K562 (cell line): ENCODE data around the gene TMEM61. TPM values are rescaled to one million over a fixed set of nuclear protein-coding genes. Genes with fewer than 3 reads are reported as not detected.
A peak's percentile ranks its signal among the peaks of the same experiment; 100 is the strongest.

Experiments used
- BCOR ChIP-seq: fragments of 450-650 bp; IDR thresholded peaks from 2 replicates; pipeline ENCODE4 v1.6.1; 2016
- DMBX1 ChIP-seq: fragments of 250-450 bp; sonication (Bioruptor Pico); IDR thresholded peaks from 2 replicates; pipeline ENCODE4 v1.8.0; 2022; ENCODE audit warnings: inconsistent platforms, mild to moderate bottlenecking, moderate library complexity, borderline replicate concordance
- FOSL1 ChIP-seq: fragments of 200-800 bp; sonication (Bioruptor generic); conservative IDR thresholded peaks from 2 replicates; pipeline ENCODE4 v1.6.1; 2016; ENCODE audit warnings: missing genetic modification characterization, missing compliant biosample characterization
- HDAC2 ChIP-seq: fragments of 450-650 bp; IDR thresholded peaks from 2 replicates; pipeline ENCODE4 v1.6.1; 2016; ENCODE audit warnings: mild to moderate bottlenecking
- MAZ ChIP-seq, 2 experiments: fragments of 450-650 bp in 1 of 2; sonication (generic) in 1 of 2; formaldehyde crosslinking; IDR thresholded peaks in 1 of 2; conservative IDR thresholded peaks in 1 of 2; 2 replicates each; pipeline versions ENCODE4 v1.4.0 to v1.5.0; 2020; ENCODE audit warnings: mild to moderate bottlenecking in 1 of 2, missing genetic modification reagents in 1 of 2
- MCM5 ChIP-seq: fragments of 450-650 bp; IDR thresholded peaks from 2 replicates; pipeline ENCODE4 v1.6.1; 2016; ENCODE audit warnings: low read depth
- MTA3 ChIP-seq: fragments of 450-650 bp; formaldehyde crosslinking; IDR thresholded peaks from 2 replicates; pipeline ENCODE4 v1.6.1; 2017; ENCODE audit warnings: mild to moderate bottlenecking, borderline replicate concordance
- NR2C1 ChIP-seq, 2 experiments: fragments of 450-650 bp; IDR thresholded peaks; 2 replicates each; pipeline ENCODE4 v1.6.1; 2017; ENCODE audit warnings: mild to moderate bottlenecking in 2 of 2, antibody characterized with exemption in 1 of 2, inconsistent platforms in 1 of 2, missing compliant biosample characterization in 1 of 2, missing genetic modification characterization in 1 of 2
- RFX1 ChIP-seq: fragments of 450-650 bp; IDR thresholded peaks from 2 replicates; pipeline ENCODE4 v1.6.1; 2016; ENCODE audit warnings: mild to moderate bottlenecking, moderate library complexity
- STAG1 ChIP-seq: sonication (generic); formaldehyde crosslinking; IDR thresholded peaks from 2 replicates; pipeline ENCODE4 v1.5.0; 2020; ENCODE audit warnings: missing genetic modification reagents, borderline replicate concordance
- TCFL5 ChIP-seq: fragments of 250-450 bp; sonication (Bioruptor Pico); conservative IDR thresholded peaks from 2 replicates; pipeline ENCODE4 v1.6.1; 2021; ENCODE audit warnings: mild to moderate bottlenecking, moderate library complexity, matching md5 sums
- TEAD1 ChIP-seq, 2 experiments: fragments of 450-650 bp in 1 of 2; sonication (generic) in 1 of 2; formaldehyde crosslinking; IDR thresholded peaks; 2 replicates each; pipeline versions ENCODE4 v1.4.0 to v1.8.0; 2020 to 2022; ENCODE audit warnings: mild to moderate bottlenecking in 2 of 2, missing genetic modification reagents in 1 of 2
- YY1 ChIP-seq, 3 experiments: IDR thresholded peaks; 2 replicates each; pipeline ENCODE4 v1.6.1; 2011; ENCODE audit warnings: low read length in 2 of 3, mild to moderate bottlenecking in 2 of 3, moderate library complexity in 2 of 3, borderline replicate concordance in 1 of 3, control low read depth in 1 of 3, low read depth in 1 of 3; ENCODE audit not compliant: insufficient read depth in 3 of 3, insufficient replicate concordance in 2 of 3, control insufficient read depth in 1 of 3, insufficient read length in 1 of 3; ENCODE audit errors: extremely low read depth in 1 of 3
- ZNF12 ChIP-seq: sonication (generic); formaldehyde crosslinking; IDR thresholded peaks from 2 replicates; pipeline ENCODE4 v1.4.0; 2020; ENCODE audit warnings: mild to moderate bottlenecking, missing genetic modification reagents
- ZNF696 ChIP-seq: fragments of 250-450 bp; sonication (Bioruptor Pico); conservative IDR thresholded peaks from 2 replicates; pipeline ENCODE4 v1.4.0; 2020; ENCODE audit warnings: mild to moderate bottlenecking, moderate library complexity
- ZNF740 ChIP-seq, 3 experiments: fragments of 200-800 bp in 1 of 3; sonication (Bioruptor generic) in 1 of 3; sonication (generic) in 1 of 3; formaldehyde crosslinking in 1 of 3; IDR thresholded peaks; 2 replicates each; pipeline versions ENCODE4 v1.6.1 to v1.8.0; 2016 to 2022; ENCODE audit warnings: mild to moderate bottlenecking in 2 of 3, missing compliant biosample characterization in 2 of 3, missing genetic modification characterization in 2 of 3, missing genetic modification reagents in 1 of 3
- polyA plus RNA-seq, 8 experiments: library from polyadenylated mRNA; depleted of rRNA in 4 of 8; stranded (reverse) in 5 of 8; unstranded in 3 of 8; fragments of >200 nt; fragmentation: Nextera tagmentation in 2 of 8; fragmentation: Illumina TruSeq in 1 of 8; extraction: Ambion mirVana in 2 of 8; extraction: Trizol in 1 of 8; gene quantifications; 2 replicates each; pipeline versions ENCODE4 v1.2.1 to v1.2.3, GENCODE V29; 2011 to 2014; ENCODE audit warnings: inconsistent platforms in 1 of 8, missing spikeins in 1 of 8
- total RNA-seq, 7 experiments: library from RNA; depleted of rRNA in 6 of 7; stranded (reverse); fragments of >200 nt in 6 of 7; fragmentation: Illumina TruSeq in 2 of 7; extraction: Trizol in 2 of 7; gene quantifications; 2 replicates each; pipeline versions ENCODE4 v1.2.1 to v1.2.3, GENCODE V29; 2011 to 2021; ENCODE audit warnings: low replicate concordance in 1 of 7
- TF ChIP-seq, protein P1 (sequence below), 3 experiments: IDR thresholded peaks in 2 of 3; conservative IDR thresholded peaks in 1 of 3; 2 replicates each; pipeline ENCODE4 v1.5.1; 2011 to 2012; ENCODE audit warnings: low read length in 3 of 3, mild to moderate bottlenecking in 3 of 3, control low read depth in 2 of 3, improper control_type of control experiment in 1 of 3, inconsistent platforms in 1 of 3, low read depth in 1 of 3, mixed read lengths in 1 of 3, moderate library complexity in 1 of 3; ENCODE audit not compliant: insufficient read depth in 2 of 3
- TF ChIP-seq, protein P2 (sequence below): fragments of 250-450 bp; sonication (Bioruptor Pico); IDR thresholded peaks from 2 replicates; pipeline ENCODE4 v1.8.0; 2022; ENCODE audit warnings: inconsistent platforms

Gene TMEM61
- total and polyA plus RNA-seq, 9 of the 15 experiments (the other 6 are each of a cell fraction or from before 2014, with no cell fraction given): not detected

GRCh38 chr1:54950369-54951163 is 29.9 kb upstream of the TMEM61 start (continued):
- TF ChIP-seq TEAD1 (CRISPR knock-in tag; IDR thresholded peaks at IDR 0.05) (no peak), MAZ (CRISPR knock-in tag; conservative IDR thresholded peaks at IDR 0.05 in 1 of 2, IDR thresholded peaks at IDR 0.05 in 1 of 2) (0 out of 4 replicates have a peak, but pooled peaks of 1 of the 2 experiments have one; percentile 33), STAG1 (CRISPR knock-in tag) (no peak), ZNF740 (CRISPR knock-in tag; IDR thresholded peaks at IDR 0.05) (no peak), ZNF740 (tag; IDR thresholded peaks at IDR 0.05) (no peak), MCM5 (no peak), BCOR (no peak), DMBX1 (CRISPR knock-in tag) (no peak), ZNF696 (CRISPR knock-in tag) (no peak), TCFL5 (no peak), FOSL1 (no peak), YY1 (IDR thresholded peaks at IDR 0.05; ENCODE audit: borderline replicate concordance in 1 of 3, control insufficient read depth in 1 of 3, extremely low read depth in 1 of 3, insufficient read depth in 3 of 3, insufficient read length in 1 of 3, insufficient replicate concordance in 2 of 3, low read depth in 1 of 3, low read length in 2 of 3) (peak in 1 of 3 experiments; percentile 33), HDAC2 (no peak), MTA3 (peak; percentile 56; the same call in 1 of the 2 replicates), ZNF12 (CRISPR knock-in tag) (no peak), NR2C1 (IDR thresholded peaks at IDR 0.05) (no peak), NR2C1 (tag; IDR thresholded peaks at IDR 0.05) (no peak), RFX1 (no peak)
- TF ChIP-seq, protein P1, sequence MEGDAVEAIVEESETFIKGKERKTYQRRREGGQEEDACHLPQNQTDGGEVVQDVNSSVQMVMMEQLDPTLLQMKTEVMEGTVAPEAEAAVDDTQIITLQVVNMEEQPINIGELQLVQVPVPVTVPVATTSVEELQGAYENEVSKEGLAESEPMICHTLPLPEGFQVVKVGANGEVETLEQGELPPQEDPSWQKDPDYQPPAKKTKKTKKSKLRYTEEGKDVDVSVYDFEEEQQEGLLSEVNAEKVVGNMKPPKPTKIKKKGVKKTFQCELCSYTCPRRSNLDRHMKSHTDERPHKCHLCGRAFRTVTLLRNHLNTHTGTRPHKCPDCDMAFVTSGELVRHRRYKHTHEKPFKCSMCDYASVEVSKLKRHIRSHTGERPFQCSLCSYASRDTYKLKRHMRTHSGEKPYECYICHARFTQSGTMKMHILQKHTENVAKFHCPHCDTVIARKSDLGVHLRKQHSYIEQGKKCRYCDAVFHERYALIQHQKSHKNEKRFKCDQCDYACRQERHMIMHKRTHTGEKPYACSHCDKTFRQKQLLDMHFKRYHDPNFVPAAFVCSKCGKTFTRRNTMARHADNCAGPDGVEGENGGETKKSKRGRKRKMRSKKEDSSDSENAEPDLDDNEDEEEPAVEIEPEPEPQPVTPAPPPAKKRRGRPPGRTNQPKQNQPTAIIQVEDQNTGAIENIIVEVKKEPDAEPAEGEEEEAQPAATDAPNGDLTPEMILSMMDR (IDR thresholded peaks at IDR 0.05 in 2 of 3, conservative IDR thresholded peaks at IDR 0.05 in 1 of 3; ENCODE audit: insufficient read depth in 2 of 3, low read depth in 1 of 3, low read length in 3 of 3): peak; percentile 75 to 81 (median 77)
- TF ChIP-seq, protein P2, sequence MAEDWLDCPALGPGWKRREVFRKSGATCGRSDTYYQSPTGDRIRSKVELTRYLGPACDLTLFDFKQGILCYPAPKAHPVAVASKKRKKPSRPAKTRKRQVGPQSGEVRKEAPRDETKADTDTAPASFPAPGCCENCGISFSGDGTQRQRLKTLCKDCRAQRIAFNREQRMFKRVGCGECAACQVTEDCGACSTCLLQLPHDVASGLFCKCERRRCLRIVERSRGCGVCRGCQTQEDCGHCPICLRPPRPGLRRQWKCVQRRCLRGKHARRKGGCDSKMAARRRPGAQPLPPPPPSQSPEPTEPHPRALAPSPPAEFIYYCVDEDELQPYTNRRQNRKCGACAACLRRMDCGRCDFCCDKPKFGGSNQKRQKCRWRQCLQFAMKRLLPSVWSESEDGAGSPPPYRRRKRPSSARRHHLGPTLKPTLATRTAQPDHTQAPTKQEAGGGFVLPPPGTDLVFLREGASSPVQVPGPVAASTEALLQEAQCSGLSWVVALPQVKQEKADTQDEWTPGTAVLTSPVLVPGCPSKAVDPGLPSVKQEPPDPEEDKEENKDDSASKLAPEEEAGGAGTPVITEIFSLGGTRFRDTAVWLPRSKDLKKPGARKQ: no peak
